CD8-positive, alpha-beta memory T cell (primary cell): ENCODE measurements around the gene PPFIBP2. TPM values are rescaled to one million over a fixed set of nuclear protein-coding genes. Genes with fewer than 3 reads are reported as not detected.

ENCODE experiments used
- CTCF ChIA-PET: fragments of 350-600 bp; sonication (Branson Sonifier 250); formaldehyde crosslinking; loops from one replicate; lab custom pipeline; 2021; ENCODE audit warnings: antibody characterized with exemption; lab: Charles Lee
- POLR2A ChIA-PET: fragments of 350-600 bp; sonication (Branson Sonifier 250); formaldehyde crosslinking; loops from one replicate; lab custom pipeline; 2021; ENCODE audit warnings: antibody characterized with exemption; lab: Charles Lee
- DNase-seq, 5 donors: peaks; one replicate each; pipeline versions ENCODE4 v3.0.0 to v3.0.0-alpha.2; 2020 to 2022; ENCODE audit warnings: mixed read lengths in 1 of 5
- H3K27ac ChIP-seq: one replicate; pipeline ENCODE4 v1.7.0; 2013; ENCODE audit warnings: low read depth, mild to moderate bottlenecking, low read length, moderate library complexity
- H3K27me3 ChIP-seq: 2 replicates; pipeline ENCODE4 v1.7.0; 2013; ENCODE audit warnings: low read length, mild to moderate bottlenecking; ENCODE audit not compliant: insufficient read depth, poor library complexity, severe bottlenecking
- H3K36me3 ChIP-seq: 2 replicates; pipeline ENCODE4 v1.7.0; 2013; ENCODE audit warnings: mild to moderate bottlenecking, low read length, moderate library complexity; ENCODE audit not compliant: insufficient read depth
- H3K4me1 ChIP-seq: 2 replicates; pipeline ENCODE4 v1.7.0; 2013; ENCODE audit warnings: mild to moderate bottlenecking, low read length, moderate library complexity; ENCODE audit not compliant: insufficient read depth
- H3K4me3 ChIP-seq: 2 replicates; pipeline ENCODE4 v1.7.0; 2013; ENCODE audit warnings: mild to moderate bottlenecking, low read length
- H3K9me3 ChIP-seq: 2 replicates; pipeline ENCODE4 v1.7.0; 2013; ENCODE audit warnings: mild to moderate bottlenecking, low read length
- H3K27ac Mint-ChIP-seq, 8 donors: one replicate each; pipeline ENCODE4 v1.8.0; 2020 to 2021; ENCODE audit warnings: mixed read lengths in 8 of 8, mild to moderate bottlenecking in 6 of 8, inconsistent platforms in 3 of 8, moderate library complexity in 3 of 8
- H3K27me3 Mint-ChIP-seq, 2 donors: one replicate each; pipeline ENCODE4 v1.8.0; 2020 to 2021; ENCODE audit warnings: mixed read lengths in 2 of 2, mild to moderate bottlenecking in 1 of 2, moderate library complexity in 1 of 2
- H3K36me3 Mint-ChIP-seq, 3 donors: one replicate each; pipeline ENCODE4 v1.8.0; 2020 to 2021; ENCODE audit warnings: mixed read lengths in 3 of 3, inconsistent platforms in 1 of 3, mild to moderate bottlenecking in 1 of 3
- H3K4me1 Mint-ChIP-seq, 3 donors: one replicate each; pipeline ENCODE4 v1.8.0; 2020 to 2021; ENCODE audit warnings: mixed read lengths in 3 of 3, inconsistent platforms in 1 of 3, mild to moderate bottlenecking in 1 of 3
- H3K4me3 Mint-ChIP-seq, 7 donors: one replicate each; pipeline ENCODE4 v1.8.0; 2020 to 2021; ENCODE audit warnings: mixed read lengths in 7 of 7, mild to moderate bottlenecking in 6 of 7, moderate library complexity in 4 of 7, inconsistent platforms in 2 of 7
- H3K9me3 Mint-ChIP-seq, 5 donors: one replicate each; pipeline ENCODE4 v1.8.0; 2020 to 2022; ENCODE audit warnings: mixed read lengths in 5 of 5, mild to moderate bottlenecking in 3 of 5, moderate library complexity in 2 of 5, inconsistent platforms in 1 of 5
- polyA plus RNA-seq: library from polyadenylated mRNA; unstranded; fragments of 300-500 nt; fragmentation: Illumina TruSeq; gene quantifications from one replicate; pipeline ENCODE4 v1.2.3, GENCODE V29; 2021
- total RNA-seq, 2 experiments: library from RNA; stranded (reverse); gene quantifications; one replicate each; pipeline ENCODE4 v1.2.3, GENCODE V29; 2021

PPFIBP2 gene
- total and polyA plus RNA-seq, 3 experiments from 2014 or later, result 3.9 to 6.8 (median 4.4) TPM

DNA sequence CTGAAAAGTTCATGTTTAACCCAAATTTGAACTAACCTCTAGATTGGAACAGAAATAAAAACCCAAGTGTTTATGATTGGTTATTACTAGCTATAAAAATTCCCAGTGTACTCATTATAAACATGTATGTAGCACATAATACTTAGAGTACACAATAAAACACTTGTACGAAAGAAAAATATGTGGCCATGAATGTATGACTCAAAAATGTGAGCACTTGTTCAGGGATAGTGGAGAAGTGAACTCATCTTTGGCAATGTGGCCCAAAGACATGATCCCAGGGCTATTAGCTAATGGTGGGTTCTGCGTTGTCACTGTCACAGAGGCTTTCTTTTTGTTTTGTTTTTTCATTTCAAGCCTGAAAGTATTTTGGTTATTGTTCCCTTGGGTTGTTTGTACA lies 72.0 kb downstream of the PPFIBP2 start:
- Mint-ChIP-seq H3K27ac (no peak overlapping the region), H3K27me3 (no peaks in the 10 kb centered on the region), H3K4me3 (no peak overlapping the region), H3K4me1 (no peaks in the 10 kb centered on the region), H3K9me3 (no peaks in the 10 kb centered on the region), H3K36me3 (peaks cover 0 to 2% (median 0%) of the 10 kb centered on the region in 3 donors)
- no peaks in the 10 kb centered on the region for H3K36me3 ChIP-seq
- no peak overlapping the region for H3K27ac ChIP-seq
- H3K4me3 ChIP-seq, result no peak overlapping the region
- no peaks in the 10 kb centered on the region for H3K4me1 ChIP-seq
- DNase-seq, result no peak
- H3K9me3 ChIP-seq, result no peaks in the 10 kb centered on the region
- no peaks in the 10 kb centered on the region for H3K27me3 ChIP-seq
- ChIA-PET POLR2A (no interaction called here), CTCF (interaction anchor here (2.0 kb wide), 1 partner anchor 14 kb away, joined by 4 read pairs; no protein-coding TSS in a partner anchor)

DNA sequence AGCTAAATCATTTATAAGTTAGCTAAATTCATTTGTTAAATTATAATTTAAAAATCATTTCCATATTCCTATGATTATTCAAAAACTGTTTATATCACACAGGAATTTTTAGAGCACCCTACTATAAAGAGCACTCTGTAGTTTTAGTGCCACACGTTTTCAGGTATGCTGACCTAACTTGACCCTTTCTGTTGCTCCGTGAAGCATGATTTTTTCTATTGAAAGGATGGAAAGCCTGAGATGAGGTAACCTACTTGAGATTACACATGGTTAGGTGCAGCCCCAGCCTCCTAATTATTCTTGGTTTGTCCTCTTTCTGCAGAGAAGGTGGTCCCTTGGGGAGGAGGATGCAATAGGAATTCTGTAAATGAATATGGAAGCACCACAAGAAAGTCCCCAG lies 72.6 kb downstream of the PPFIBP2 start:
- no peak overlapping the region for H3K4me3 ChIP-seq
- no peaks in the 10 kb centered on the region for H3K27me3 ChIP-seq
- H3K9me3 Mint-ChIP-seq, result no peaks in the 10 kb centered on the region
- H3K27ac ChIP-seq, result no peak overlapping the region
- ChIA-PET CTCF (interaction anchor here (2.0 kb wide), 1 partner anchor 15 kb away, joined by 4 read pairs; no protein-coding TSS in a partner anchor), POLR2A (no interaction called here)
- H3K36me3 ChIP-seq, result no peaks in the 10 kb centered on the region
- H3K4me1 Mint-ChIP-seq, result peaks cover 0 to under 1% (median under 1%) of the 10 kb centered on the region in 3 donors
- H3K27ac Mint-ChIP-seq, result no peak overlapping the region
- no peaks in the 10 kb centered on the region for H3K9me3 ChIP-seq
- H3K27me3 Mint-ChIP-seq, result no peaks in the 10 kb centered on the region
- no peak for DNase-seq
- peaks cover 0 to 2% (median 0%) of the 10 kb centered on the region in 3 donors for H3K36me3 Mint-ChIP-seq
- no peak overlapping the region for H3K4me3 Mint-ChIP-seq
- no peaks in the 10 kb centered on the region for H3K4me1 ChIP-seq

DNA sequence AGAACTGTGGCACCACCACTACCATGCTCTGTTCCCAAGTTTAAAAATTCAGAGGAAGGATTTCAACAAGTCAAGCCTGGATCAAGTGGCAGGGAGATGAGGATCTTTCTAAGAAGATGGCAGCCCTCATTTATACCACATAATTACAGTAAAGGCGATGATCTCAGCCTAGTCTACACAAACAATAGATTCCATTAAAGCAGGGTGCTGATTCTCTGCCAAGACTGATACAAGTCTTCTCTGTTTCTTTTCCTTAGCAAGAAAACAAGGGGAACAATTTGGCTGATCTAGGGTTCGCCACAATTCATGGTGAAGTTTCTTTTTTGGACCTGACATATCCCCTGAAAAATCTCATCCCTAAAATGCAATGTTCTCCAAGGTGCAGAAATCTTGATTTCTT lies 73.9 kb downstream of the PPFIBP2 start:
- POLR2A ChIA-PET, result no interaction called here
- CTCF ChIA-PET, result no interaction called here
- H3K9me3 ChIP-seq, result no peaks in the 10 kb centered on the region
- Mint-ChIP-seq H3K36me3 (peaks cover 0 to 2% (median 0%) of the 10 kb centered on the region in 3 donors), H3K27ac (no peak overlapping the region), H3K4me3 (no peak overlapping the region), H3K4me1 (peaks cover 10 to 14% (median 13%) of the 10 kb centered on the region in 3 donors), H3K9me3 (no peaks in the 10 kb centered on the region), H3K27me3 (no peaks in the 10 kb centered on the region)
- no peak for DNase-seq
- no peaks in the 10 kb centered on the region for H3K27me3 ChIP-seq
- peaks cover 2% of the 10 kb centered on the region for H3K4me1 ChIP-seq
- no peaks in the 10 kb centered on the region for H3K36me3 ChIP-seq
- no peak overlapping the region for H3K4me3 ChIP-seq
- H3K27ac ChIP-seq, result no peak overlapping the region

DNA sequence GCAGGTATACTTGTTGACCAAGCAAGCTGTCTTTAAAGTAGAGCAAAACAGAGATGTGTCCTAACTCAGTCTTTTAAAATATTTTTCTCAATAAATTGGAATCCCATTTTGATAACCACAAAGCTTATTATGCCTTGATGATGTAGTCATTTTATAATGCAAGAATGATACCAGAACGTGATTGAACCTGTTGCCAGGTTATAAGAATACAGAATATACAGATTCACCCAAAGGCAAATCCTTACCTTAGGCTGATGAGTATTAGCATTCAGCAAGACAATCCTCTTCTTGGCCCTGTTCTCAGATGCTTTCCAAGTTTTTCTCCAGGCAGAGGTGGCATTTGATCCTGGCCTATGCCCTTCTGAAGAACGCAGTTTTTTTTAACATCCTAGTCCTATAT lies 76.1 kb downstream of the PPFIBP2 start:
- H3K4me1 ChIP-seq, result peaks cover 5% of the 10 kb centered on the region
- POLR2A ChIA-PET, result no interaction called here
- Mint-ChIP-seq H3K36me3 (peaks cover 0 to 2% (median 1%) of the 10 kb centered on the region in 3 donors), H3K27me3 (no peaks in the 10 kb centered on the region), H3K9me3 (no peaks in the 10 kb centered on the region), H3K4me1 (peaks cover 14 to 26% (median 24%) of the 10 kb centered on the region in 3 donors), H3K4me3 (no peak overlapping the region), H3K27ac (peak overlapping the region in 1 of 8 donors; percentile 48)
- CTCF ChIA-PET, result no interaction called here
- DNase-seq, result no peak
- no peak overlapping the region for H3K4me3 ChIP-seq
- H3K27ac ChIP-seq, result no peak overlapping the region
- no peaks in the 10 kb centered on the region for H3K9me3 ChIP-seq
- no peaks in the 10 kb centered on the region for H3K36me3 ChIP-seq
- H3K27me3 ChIP-seq, result no peaks in the 10 kb centered on the region

GRCh38 chr11:7590529-7590928 lies 76.7 kb downstream of the PPFIBP2 start:
- Histone ChIP-seq H3K4me1 (peaks cover 5% of the 10 kb centered on the region), H3K27ac (no peak overlapping the region), H3K4me3 (no peak overlapping the region), H3K36me3 (no peaks in the 10 kb centered on the region), H3K27me3 (no peaks in the 10 kb centered on the region), H3K9me3 (no peaks in the 10 kb centered on the region)
- no peak for DNase-seq
- H3K9me3 Mint-ChIP-seq, result no peaks in the 10 kb centered on the region
- H3K27ac Mint-ChIP-seq, result no peak overlapping the region
- ChIA-PET POLR2A (no interaction called here), CTCF (no interaction called here)
- H3K27me3 Mint-ChIP-seq, result no peaks in the 10 kb centered on the region
- peaks cover 0 to 2% (median 1%) of the 10 kb centered on the region in 3 donors for H3K36me3 Mint-ChIP-seq
- H3K4me3 Mint-ChIP-seq, result no peak overlapping the region
- peaks cover 14 to 26% (median 24%) of the 10 kb centered on the region in 3 donors for H3K4me1 Mint-ChIP-seq

- H3K36me3 Mint-ChIP-seq, result peaks cover 0 to 2% (median 1%) of the 10 kb centered on the region in 3 donors
- Histone ChIP-seq H3K36me3 (no peaks in the 10 kb centered on the region), H3K9me3 (no peaks in the 10 kb centered on the region), H3K4me3 (no peak overlapping the region), H3K27me3 (no peaks in the 10 kb centered on the region), H3K27ac (no peak overlapping the region), H3K4me1 (peaks cover 5% of the 10 kb centered on the region)
- no peaks in the 10 kb centered on the region for H3K9me3 Mint-ChIP-seq
- DNase-seq, result no peak
- POLR2A ChIA-PET, result no interaction called here
- H3K4me1 Mint-ChIP-seq, result peaks cover 14 to 26% (median 24%) of the 10 kb centered on the region in 3 donors
- H3K4me3 Mint-ChIP-seq, result peak overlapping the region in 1 of 7 donors; percentile 66
- H3K27ac Mint-ChIP-seq, result peak overlapping the region in 2 of 8 donors; percentile 49 to 58
- CTCF ChIA-PET, result interaction anchor here (1.0 kb wide), 1 partner anchor 11 kb away, joined by 3 read pairs; no protein-coding TSS in a partner anchor
- H3K27me3 Mint-ChIP-seq, result no peaks in the 10 kb centered on the region
These were observed 77.5 kb downstream of the PPFIBP2 start for GRCh38 chr11:7591107-7591894.

GRCh38 chr11:7591987-7592386 lies 78.2 kb downstream of the PPFIBP2 start:
- ChIA-PET CTCF (interaction anchor here (0.8 to 1.0 kb wide), 2 partner anchors 11 to 79 kb away, joined by 3 read pairs; no protein-coding TSS in a partner anchor), POLR2A (no interaction called here)
- no peaks in the 10 kb centered on the region for H3K27me3 ChIP-seq
- Mint-ChIP-seq H3K36me3 (peaks cover 0 to 6% (median 1%) of the 10 kb centered on the region in 3 donors), H3K27me3 (no peaks in the 10 kb centered on the region), H3K4me1 (peaks cover 14 to 26% (median 24%) of the 10 kb centered on the region in 3 donors), H3K27ac (peak overlapping the region in 5 of 8 donors; percentile 3 to 77 (median 10)), H3K9me3 (no peaks in the 10 kb centered on the region), H3K4me3 (peak overlapping the region in 3 of 7 donors; percentile 35 to 66 (median 37))
- no peak for DNase-seq
- H3K36me3 ChIP-seq, result no peaks in the 10 kb centered on the region
- no peak overlapping the region for H3K4me3 ChIP-seq
- peaks cover 5% of the 10 kb centered on the region for H3K4me1 ChIP-seq
- no peaks in the 10 kb centered on the region for H3K9me3 ChIP-seq
- H3K27ac ChIP-seq, result no peak overlapping the region

GRCh38 chr11:7592711-7593110 lies 78.9 kb downstream of the PPFIBP2 start:
- no peaks in the 10 kb centered on the region for H3K36me3 ChIP-seq

More at GRCh38 chr11:7592711-7593110, 78.9 kb downstream of the PPFIBP2 start:
- POLR2A ChIA-PET, result no interaction called here
- no peaks in the 10 kb centered on the region for H3K27me3 ChIP-seq
- Mint-ChIP-seq H3K27ac (peak overlapping the region in 2 of 8 donors; percentile 12 to 77), H3K36me3 (peaks cover 0 to 9% (median 1%) of the 10 kb centered on the region in 3 donors), H3K4me1 (peaks cover 14 to 26% (median 24%) of the 10 kb centered on the region in 3 donors), H3K4me3 (peak overlapping the region in 3 of 7 donors; percentile 12 to 66 (median 14)), H3K9me3 (no peaks in the 10 kb centered on the region), H3K27me3 (no peaks in the 10 kb centered on the region)
- no peak overlapping the region for H3K27ac ChIP-seq
- CTCF ChIA-PET, result interaction anchor here (0.8 to 1.0 kb wide), 2 partner anchors 10 to 80 kb away, joined by 3 read pairs; no protein-coding TSS in a partner anchor
- H3K4me1 ChIP-seq, result peaks cover 5% of the 10 kb centered on the region
- H3K9me3 ChIP-seq, result no peaks in the 10 kb centered on the region
- DNase-seq, result no peak
- H3K4me3 ChIP-seq, result no peak overlapping the region
